Small intestine (tissue), 7 donors: Measurements from ENCODE around the gene ADAP1. TPM values are rescaled to one million over a fixed set of nuclear protein-coding genes. Genes with fewer than 3 reads are reported as not detected.

Experiments used
- DNase-seq, 2 donors: peaks; one replicate each; pipeline versions ENCODE4 v3.0.0 to v3.0.0-alpha.2; 2013
- FAIRE-seq: peaks from 2 replicates; lab custom pipeline; 2012; peaks lifted over from hg19 to GRCh38; lab: Jason Lieb, UNC
- H3K27ac ChIP-seq, 3 donors: one replicate each; pipeline ENCODE4 v1.5.1; 2013; ENCODE audit warnings: low read length in 2 of 3, mild to moderate bottlenecking in 2 of 3, control low read depth in 1 of 3, inconsistent platforms in 1 of 3, low read depth in 1 of 3, moderate library complexity in 1 of 3
- H3K27me3 ChIP-seq, 3 donors: one replicate each; pipeline ENCODE4 v1.6.1; 2013; ENCODE audit warnings: low read length in 3 of 3, inconsistent platforms in 1 of 3; ENCODE audit not compliant: control insufficient read depth in 3 of 3, insufficient read depth in 3 of 3
- H3K36me3 ChIP-seq, 3 donors: one replicate each; pipeline ENCODE4 v1.6.1; 2013; ENCODE audit warnings: low read length in 3 of 3, inconsistent platforms in 1 of 3, low read depth in 1 of 3, mild to moderate bottlenecking in 1 of 3, moderate library complexity in 1 of 3; ENCODE audit not compliant: control insufficient read depth in 3 of 3, insufficient read depth in 2 of 3
- H3K4me1 ChIP-seq, 3 donors: one replicate each; pipeline ENCODE4 v1.6.1; 2013; ENCODE audit warnings: low read length in 2 of 3, inconsistent platforms in 1 of 3, low read depth in 1 of 3, mild to moderate bottlenecking in 1 of 3, moderate library complexity in 1 of 3; ENCODE audit not compliant: control insufficient read depth in 3 of 3, insufficient read depth in 2 of 3
- H3K4me3 ChIP-seq, 3 donors: one replicate each; pipeline ENCODE4 v1.5.1; 2013; ENCODE audit warnings: low read length in 3 of 3, control low read depth in 1 of 3, inconsistent platforms in 1 of 3, low read depth in 1 of 3, mild to moderate bottlenecking in 1 of 3, moderate library complexity in 1 of 3
- H3K9me3 ChIP-seq, 2 donors: one replicate each; pipeline ENCODE4 v1.6.1; 2013; ENCODE audit warnings: low read depth in 1 of 2, low read length in 1 of 2; ENCODE audit not compliant: control insufficient read depth in 2 of 2, insufficient read depth in 1 of 2
- WGBS, 3 donors: extraction: QIAGEN DNeasy Blood & Tissue Kit; methylation state at CpG; one replicate each; pipeline ENCODE4 v1.1.7; 2013; 5-methylcytosine and 5-hydroxymethylcytosine counted together
- polyA plus RNA-seq, 4 donors: library from polyadenylated mRNA; stranded (reverse) in 3 of 4; unstranded in 1 of 4; fragments of 200-250 nt in 3 of 4; fragments of 120-200 nt in 1 of 4; gene quantifications; one replicate each; pipeline versions ENCODE4 v1.2.1 to v1.2.3, GENCODE V29; 2013
- donor health status: healthy with polysubstance abuse.
- donor health status: control.
- donor health status: control.
- donor health status: Bipolar disorder and iron deficiency.
- donor health status: healthy.

The ADAP1 gene
- polyA plus RNA-seq, 4 donors = 69.2 to 113 (median 86.7) TPM

DNA sequence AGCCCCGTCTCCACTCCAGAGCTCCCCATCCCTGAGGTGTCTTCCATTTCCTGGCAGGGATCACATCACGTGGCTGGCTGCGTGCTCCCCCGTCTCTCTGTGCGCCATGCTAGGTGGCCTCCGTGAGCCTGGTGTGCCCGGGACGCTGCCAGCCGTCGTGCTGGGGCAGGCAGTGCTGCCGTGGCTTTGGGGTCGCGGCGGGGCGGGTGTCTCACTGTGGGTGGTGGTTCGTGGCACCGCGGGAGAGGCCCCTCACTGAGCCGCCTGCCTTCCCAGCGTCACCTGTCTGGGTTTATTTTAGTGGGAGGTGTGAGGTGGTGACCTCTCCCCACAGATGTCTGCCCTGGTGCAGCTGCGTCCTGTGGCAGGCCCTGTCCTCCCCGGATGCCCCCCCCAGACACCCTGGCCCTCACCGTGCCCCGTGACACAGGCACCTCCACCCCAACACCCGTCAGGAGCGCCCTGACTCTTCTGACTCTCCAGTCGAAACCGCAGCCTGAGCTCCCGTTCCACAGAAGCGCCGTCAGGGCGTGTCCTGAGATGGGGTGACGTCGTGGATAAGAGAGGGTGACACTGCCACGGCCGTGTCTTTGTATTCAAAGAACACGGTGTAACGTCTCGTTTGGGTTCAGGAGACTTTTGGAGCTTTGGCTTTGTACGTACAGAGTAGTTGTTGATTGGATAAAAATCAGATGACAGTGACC is 60.2 kb downstream of the ADAP1 start:
- no peaks in the 10 kb centered on the region for H3K27me3 ChIP-seq
- H3K36me3 ChIP-seq = peaks cover 32 to 94% (median 41%) of the 10 kb centered on the region in 3 donors
- no peak overlapping the region for H3K4me3 ChIP-seq
- no peaks in the 10 kb centered on the region for H3K4me1 ChIP-seq
- no peak for DNase-seq
- WGBS, 3 donors = 93 to 95% (median 95%) methylated on average over 35 to 40 of the region's 40 CpGs
- H3K27ac ChIP-seq = no peak overlapping the region
- peaks cover 0 to 22% of the 10 kb centered on the region in 2 donors for H3K9me3 ChIP-seq
- no peak for FAIRE-seq

DNA sequence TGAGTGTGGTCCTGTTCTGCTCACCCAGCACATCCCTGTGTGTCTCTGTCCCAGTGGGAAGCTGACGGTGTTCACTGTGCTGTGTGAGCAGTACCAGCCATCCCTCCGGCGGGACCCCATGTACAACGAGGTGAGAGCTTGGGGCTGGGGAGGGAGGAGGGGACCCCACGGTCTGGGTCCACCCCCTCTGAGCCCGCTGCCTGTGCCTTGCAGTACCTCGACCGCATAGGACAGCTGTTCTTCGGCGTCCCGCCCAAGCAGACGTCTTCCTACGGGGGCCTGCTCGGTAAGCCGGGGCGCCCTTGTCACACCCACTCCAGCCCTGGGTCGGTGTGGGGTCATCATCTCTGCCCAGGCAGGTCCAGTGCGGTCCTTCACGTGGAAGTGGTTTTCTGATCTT is 60.8 kb downstream of the ADAP1 start:
- DNase-seq (no peak), FAIRE-seq (no peak)
- WGBS, 3 donors = 92 to 95% (median 93%) methylated on average over 14 to 19 of the region's 19 CpGs
- Histone ChIP-seq H3K27ac (no peak overlapping the region), H3K4me3 (no peak overlapping the region), H3K9me3 (peaks cover 0 to 22% of the 10 kb centered on the region in 2 donors), H3K36me3 (peaks cover 32 to 94% (median 41%) of the 10 kb centered on the region in 3 donors), H3K4me1 (no peaks in the 10 kb centered on the region), H3K27me3 (no peaks in the 10 kb centered on the region)

DNA sequence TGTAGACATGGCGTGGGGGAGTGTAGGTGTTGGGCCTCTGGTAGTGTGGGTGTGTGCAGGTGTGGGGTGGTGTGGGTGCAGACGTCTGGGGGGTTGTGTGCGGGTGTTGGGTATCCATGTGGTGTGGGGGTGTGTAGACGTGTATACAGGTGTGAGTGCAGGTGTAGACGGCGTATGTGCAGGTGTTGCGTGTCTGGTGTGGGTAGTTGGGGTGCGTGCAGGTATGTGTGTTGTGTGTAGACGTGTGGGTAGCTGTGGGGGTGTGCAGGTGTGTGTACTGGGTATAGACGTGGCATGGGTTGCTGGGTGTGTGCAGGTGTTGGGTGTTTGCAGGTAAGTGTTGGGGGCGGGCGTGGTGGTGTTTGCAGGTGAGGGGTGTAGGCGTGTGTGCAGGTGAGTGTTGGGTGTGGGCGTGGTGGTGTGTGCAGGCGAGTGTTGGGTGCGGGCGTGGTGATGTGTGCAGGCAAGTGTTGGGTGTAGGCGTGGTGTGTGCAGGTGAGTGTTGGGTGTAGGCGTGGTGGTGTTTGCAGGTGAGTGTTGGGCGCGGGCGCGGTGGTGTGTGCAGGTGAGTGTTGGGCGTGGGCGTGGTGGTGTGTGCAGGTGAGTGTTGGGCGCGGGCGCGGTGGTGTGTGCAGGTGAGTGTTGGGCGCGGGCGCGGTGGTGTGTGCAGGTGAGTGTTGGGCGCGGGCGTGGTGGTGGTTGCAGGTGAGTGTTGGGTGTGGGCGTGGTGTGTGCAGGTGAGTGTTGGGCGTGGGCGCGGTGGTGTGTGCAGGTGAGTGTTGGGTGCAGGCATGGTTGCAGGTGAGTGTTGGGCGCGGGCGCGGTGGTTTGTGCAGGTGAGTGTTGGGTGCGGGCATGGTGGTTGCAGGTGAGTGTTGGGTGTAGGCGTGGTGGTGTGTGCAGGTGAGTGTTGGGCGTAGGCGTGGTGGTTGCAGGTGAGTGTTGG is 61.6 kb downstream of the ADAP1 start:
- no peak overlapping the region for H3K27ac ChIP-seq
- 92 to 95% (median 93%) methylated on average over 40 to 48 of the region's 48 CpGs for WGBS, 3 donors

DNA sequence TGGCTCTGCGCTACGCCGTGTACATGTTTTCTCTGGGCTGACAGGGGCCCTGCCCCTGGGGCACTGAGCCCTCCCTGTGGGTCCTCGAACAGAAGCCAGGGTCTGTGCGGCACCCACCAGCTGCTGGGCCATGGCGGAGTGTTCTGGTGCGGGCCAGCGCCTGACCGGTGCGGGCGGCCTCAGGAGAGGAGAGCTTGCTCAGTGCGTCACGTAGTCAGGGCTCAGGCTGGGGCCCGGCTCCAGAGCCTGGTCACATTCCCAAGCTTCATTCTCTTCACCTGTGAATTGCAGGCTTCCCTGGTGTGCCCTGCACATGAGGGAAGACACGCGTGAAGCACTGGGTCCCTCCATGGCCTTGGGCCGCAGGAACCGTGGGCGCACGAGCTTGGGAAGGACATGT is 62.7 kb downstream of the ADAP1 start:
- Histone ChIP-seq H3K4me3 (no peak overlapping the region), H3K36me3 (peaks cover 28 to 94% (median 41%) of the 10 kb centered on the region in 3 donors), H3K9me3 (peaks cover 0 to 22% of the 10 kb centered on the region in 2 donors), H3K27me3 (no peaks in the 10 kb centered on the region), H3K27ac (no peak overlapping the region), H3K4me1 (no peaks in the 10 kb centered on the region)
- WGBS, 3 donors = 93 to 99% (median 95%) methylated on average over 16 to 20 of the region's 20 CpGs
- FAIRE-seq = no peak
- DNase-seq = no peak

More for the DNA sequence above, 61.6 kb downstream of the ADAP1 start:
- H3K9me3 ChIP-seq = peaks cover 0 to 22% of the 10 kb centered on the region in 2 donors
- FAIRE-seq = no peak
- peak in 1 of 2 donors; percentile 21 for DNase-seq
- H3K4me1 ChIP-seq = no peaks in the 10 kb centered on the region
- H3K27me3 ChIP-seq = no peaks in the 10 kb centered on the region
- H3K36me3 ChIP-seq = peaks cover 32 to 94% (median 38%) of the 10 kb centered on the region in 3 donors
- H3K4me3 ChIP-seq = no peak overlapping the region

DNA sequence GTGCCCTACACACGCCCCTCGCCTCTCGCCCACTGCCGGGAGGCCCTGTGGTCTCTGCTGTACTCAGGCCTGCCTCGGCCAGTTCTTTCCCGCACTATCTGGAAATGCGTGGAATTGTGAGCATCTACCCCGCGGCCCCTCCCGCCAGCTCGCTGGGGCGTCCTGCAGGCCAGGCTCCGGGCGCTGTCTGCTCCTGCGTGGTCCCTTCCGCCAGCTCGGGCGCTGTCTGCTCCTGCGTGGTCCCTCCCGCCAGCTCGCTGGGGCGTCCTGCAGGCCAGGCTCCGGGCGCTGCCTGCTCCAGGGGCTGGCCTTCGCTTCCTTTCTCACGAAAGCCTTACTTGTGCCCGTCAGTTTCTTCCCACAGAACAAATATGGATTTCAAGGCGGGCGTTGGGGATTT is 63.2 kb downstream of the ADAP1 start:
- DNase-seq = no peak
- Histone ChIP-seq H3K9me3 (peaks cover 0 to 21% of the 10 kb centered on the region in 2 donors), H3K4me3 (no peak overlapping the region), H3K27me3 (no peaks in the 10 kb centered on the region), H3K27ac (no peak overlapping the region), H3K36me3 (peaks cover 28 to 94% (median 39%) of the 10 kb centered on the region in 3 donors), H3K4me1 (no peaks in the 10 kb centered on the region)
- 96% methylated on average over 27 to 29 of the region's 29 CpGs for WGBS, 3 donors
- no peak for FAIRE-seq

DNA sequence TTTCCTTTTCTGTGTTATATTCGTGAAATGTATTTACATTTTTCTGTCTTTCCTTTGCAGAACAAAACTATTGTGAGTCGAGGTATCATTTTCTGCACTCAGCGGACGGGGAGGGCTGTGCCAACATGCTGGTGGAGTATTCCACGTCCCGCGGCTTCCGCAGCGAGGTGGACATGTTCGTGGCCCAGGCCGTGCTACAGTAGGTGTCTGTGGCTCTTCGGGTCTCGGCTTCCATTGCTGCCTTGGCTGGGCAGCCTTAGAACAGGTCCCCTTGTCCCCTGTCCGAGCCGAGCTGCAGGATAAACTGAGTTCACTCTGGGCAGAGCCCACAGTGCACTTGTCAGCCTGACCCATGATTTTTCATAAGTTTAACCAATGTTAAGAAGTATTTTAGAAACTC is 63.6 kb downstream of the ADAP1 start:
- FAIRE-seq (no peak), DNase-seq (no peak)
- Histone ChIP-seq H3K27ac (no peak overlapping the region), H3K4me3 (no peak overlapping the region), H3K9me3 (peaks cover 0 to 17% of the 10 kb centered on the region in 2 donors), H3K4me1 (no peaks in the 10 kb centered on the region), H3K27me3 (no peaks in the 10 kb centered on the region), H3K36me3 (peaks cover 25 to 94% (median 36%) of the 10 kb centered on the region in 3 donors)
- WGBS, 3 donors = 94 to 96% (median 95%) methylated on average over 15 of the region's 15 CpGs

DNA sequence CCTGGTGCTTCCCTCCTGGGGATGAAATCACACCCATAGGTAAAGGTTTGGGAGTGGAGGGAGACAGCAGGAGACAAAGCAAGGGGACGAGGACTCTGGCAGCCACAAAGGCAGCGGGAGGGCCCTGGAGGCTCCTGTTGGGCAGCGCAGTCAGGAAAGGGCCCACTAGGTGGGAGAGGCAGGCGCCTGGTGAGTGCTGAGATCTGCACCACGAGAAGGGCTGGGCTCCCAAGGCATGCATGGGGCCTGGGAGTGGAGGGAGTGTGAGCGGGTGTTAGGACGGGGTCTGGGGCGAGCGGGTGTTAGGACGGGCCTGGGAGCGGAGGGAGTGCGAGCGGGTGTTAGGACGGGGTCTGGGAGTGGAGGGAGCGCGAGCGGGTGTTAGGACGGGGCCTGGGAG is 65.1 kb downstream of the ADAP1 start:
- no peaks in the 10 kb centered on the region for H3K4me1 ChIP-seq
- DNase-seq (no peak), FAIRE-seq (no peak)
- H3K27ac ChIP-seq = no peak overlapping the region
- H3K36me3 ChIP-seq = peaks cover 12 to 92% (median 28%) of the 10 kb centered on the region in 3 donors
- H3K9me3 ChIP-seq = peaks cover 0 to 7% of the 10 kb centered on the region in 2 donors
- H3K4me3 ChIP-seq = no peak overlapping the region
- no peaks in the 10 kb centered on the region for H3K27me3 ChIP-seq
- 96 to 99% (median 96%) methylated on average over 13 to 14 of the region's 18 CpGs for WGBS, 3 donors

DNA sequence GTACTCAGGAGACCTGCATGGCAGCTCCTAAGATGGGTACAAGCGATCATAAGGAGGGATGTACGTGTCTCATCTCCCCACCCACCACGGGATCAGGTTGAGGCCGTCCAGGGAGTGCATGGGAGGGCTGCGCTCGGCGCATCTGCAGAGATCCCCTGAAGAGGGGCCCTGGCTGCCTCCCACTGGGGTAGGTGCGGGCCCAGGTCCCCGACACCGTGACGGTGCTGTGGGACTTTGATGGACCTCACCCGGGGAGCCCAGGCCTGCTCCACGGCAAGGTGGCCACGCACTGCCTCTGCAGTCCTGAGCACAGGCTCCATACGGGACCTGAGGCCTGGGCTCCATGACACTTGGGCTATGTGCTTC is 65.5 kb downstream of the ADAP1 start:
- Histone ChIP-seq H3K27ac (no peak overlapping the region), H3K36me3 (peaks cover 11 to 92% (median 27%) of the 10 kb centered on the region in 3 donors), H3K4me1 (no peaks in the 10 kb centered on the region), H3K4me3 (no peak overlapping the region), H3K27me3 (no peaks in the 10 kb centered on the region), H3K9me3 (peaks cover 0 to 7% of the 10 kb centered on the region in 2 donors)
- DNase-seq (no peak), FAIRE-seq (no peak)
- 90 to 97% (median 95%) methylated on average over 13 to 15 of the region's 15 CpGs for WGBS, 3 donors
